GM10248 (cell line): ENCODE measurements around the gene GTPBP4.

Experiments used
- CTCF ChIA-PET: fragments of 300-600 bp; sonication (Branson Sonifier 250); formaldehyde crosslinking; extraction: SDS; loops from one replicate; lab custom pipeline; 2021; ENCODE audit warnings: antibody characterized with exemption; lab: Yijun Ruan, JAX
- POLR2A ChIA-PET: fragments of 350-650 bp; sonication (Branson Sonifier 250); formaldehyde crosslinking; extraction: SDS; loops from one replicate; lab custom pipeline; 2020; ENCODE audit warnings: antibody characterized with exemption; lab: Yijun Ruan, JAX
- DNase-seq: peaks from one replicate; pipeline ENCODE4 v3.0.0; 2012; ENCODE audit errors: extremely low spot score
- CTCF ChIP-seq: IDR thresholded peaks from 2 replicates; pipeline ENCODE4 v1.5.1; 2012; ENCODE audit warnings: mild to moderate bottlenecking, low read depth; ENCODE audit errors: extremely low read depth, missing control alignments, control extremely low read depth

GTPBP4 gene

GRCh38 chr10:976316-976715 is 11.9 kb upstream of the GTPBP4 start:
- POLR2A ChIA-PET: no interaction called here
- TF ChIP-seq CTCF: no peak
- DNase-seq: no peak
- CTCF ChIA-PET: no interaction called here

GRCh38 chr10:978826-979421 is 9.3 kb upstream of the GTPBP4 start:
- TF ChIP-seq CTCF: no peak
- CTCF ChIA-PET: no interaction called here
- no peak for DNase-seq
- POLR2A ChIA-PET: no interaction called here

- TF ChIP-seq CTCF: no peak
- ChIA-PET CTCF (interaction anchor here (1.0 kb wide), 1 partner anchor 64 kb away, joined by 3 read pairs; no protein-coding TSS in a partner anchor), POLR2A (no interaction called here)
- DNase-seq: no peak
Measured at GRCh38 chr10:980468-981093, 7.7 kb upstream of the GTPBP4 start.

GRCh38 chr10:983401-983800 is 4.8 kb upstream of the GTPBP4 start:
- ChIA-PET POLR2A (no interaction called here), CTCF (interaction anchor here (1.5 kb wide), 1 partner anchor 10 kb away, joined by 3 read pairs; no protein-coding TSS in a partner anchor)
- TF ChIP-seq CTCF: no peak
- no peak for DNase-seq

GRCh38 chr10:983971-984655 is 4.1 kb upstream of the GTPBP4 start:
- ChIA-PET CTCF (interaction anchor here (1.9 kb wide), 1 partner anchor 10 kb away, joined by 7 read pairs; no protein-coding TSS in a partner anchor), POLR2A (no interaction called here)
- DNase-seq: no peak
- no peak for TF ChIP-seq CTCF

GRCh38 chr10:985361-985760 is 2.9 kb upstream of the GTPBP4 start:
- TF ChIP-seq CTCF: no peak
- CTCF ChIA-PET: interaction anchor here (1.3 to 2.0 kb wide), 4 partner anchors 12 to 80 kb away, joined by 3 to 7 read pairs (median 4); no protein-coding TSS in a partner anchor
- no peak for DNase-seq
- POLR2A ChIA-PET: no interaction called here
